Measurements from ENCODE around the gene DNAJC18. TPM values are rescaled to one million over a fixed set of nuclear protein-coding genes. Genes with fewer than 3 reads are reported as not detected.
A peak's percentile ranks its signal among the peaks of the same experiment; 100 is the strongest.

The DNAJC18 gene
- total and polyA plus RNA-seq, 12 donors, result 3.4 to 21.1 (median 13.7) TPM

DNA sequence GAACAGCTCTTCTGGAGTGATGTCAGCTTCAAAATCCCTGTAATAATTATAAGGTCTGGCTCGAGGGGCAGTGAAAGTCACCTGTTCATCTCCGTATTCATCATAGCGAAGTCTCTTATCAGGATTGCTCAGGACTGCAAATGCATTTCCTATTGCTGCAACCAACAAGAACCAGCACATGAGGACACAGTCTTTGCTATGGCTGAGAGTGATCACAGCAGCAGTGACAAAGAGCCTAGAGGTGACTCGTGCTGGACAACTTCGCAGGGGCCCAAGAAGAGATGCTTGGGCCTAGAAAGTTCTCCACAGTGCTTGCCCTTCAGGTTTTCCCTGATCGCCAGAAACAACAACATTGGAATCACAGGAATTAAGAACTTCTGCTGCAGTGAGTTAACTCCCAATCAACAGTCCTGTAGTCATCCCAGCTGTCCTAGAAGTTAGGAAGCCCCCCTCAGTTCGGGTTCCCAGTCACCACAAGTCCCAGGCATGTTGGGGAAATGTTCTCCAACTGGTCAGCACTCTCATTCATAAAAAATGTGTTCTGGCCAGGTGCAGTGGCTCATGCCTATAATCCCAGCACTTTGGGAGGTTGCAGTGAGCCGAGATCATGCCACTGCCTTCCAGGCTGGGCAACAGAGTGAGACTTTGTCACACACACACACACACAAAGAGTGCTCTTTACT, 13.0 kb downstream of the DNAJC18 start:
- Histone ChIP-seq H3K36me3 (peaks cover 0 to 98% (median 28%) of the 10 kb centered on the region in 9 donors), H3K4me3 (no peak overlapping the region), H3K27me3 (no peaks in the 10 kb centered on the region), H3K27ac (no peak overlapping the region), H3K4me1 (peaks cover 0 to 3% (median 0%) of the 10 kb centered on the region in 9 donors), H3K9me3 (no peaks in the 10 kb centered on the region)
- TF ChIP-seq, protein P1, sequence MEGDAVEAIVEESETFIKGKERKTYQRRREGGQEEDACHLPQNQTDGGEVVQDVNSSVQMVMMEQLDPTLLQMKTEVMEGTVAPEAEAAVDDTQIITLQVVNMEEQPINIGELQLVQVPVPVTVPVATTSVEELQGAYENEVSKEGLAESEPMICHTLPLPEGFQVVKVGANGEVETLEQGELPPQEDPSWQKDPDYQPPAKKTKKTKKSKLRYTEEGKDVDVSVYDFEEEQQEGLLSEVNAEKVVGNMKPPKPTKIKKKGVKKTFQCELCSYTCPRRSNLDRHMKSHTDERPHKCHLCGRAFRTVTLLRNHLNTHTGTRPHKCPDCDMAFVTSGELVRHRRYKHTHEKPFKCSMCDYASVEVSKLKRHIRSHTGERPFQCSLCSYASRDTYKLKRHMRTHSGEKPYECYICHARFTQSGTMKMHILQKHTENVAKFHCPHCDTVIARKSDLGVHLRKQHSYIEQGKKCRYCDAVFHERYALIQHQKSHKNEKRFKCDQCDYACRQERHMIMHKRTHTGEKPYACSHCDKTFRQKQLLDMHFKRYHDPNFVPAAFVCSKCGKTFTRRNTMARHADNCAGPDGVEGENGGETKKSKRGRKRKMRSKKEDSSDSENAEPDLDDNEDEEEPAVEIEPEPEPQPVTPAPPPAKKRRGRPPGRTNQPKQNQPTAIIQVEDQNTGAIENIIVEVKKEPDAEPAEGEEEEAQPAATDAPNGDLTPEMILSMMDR (IDR thresholded peaks at IDR 0.05), result no peak
- WGBS, 2 donors, result 69 to 82% methylated on average over 8 of the region's 8 CpGs
- DNase-seq, result no peak
- intact Hi-C loops (cut with DNase I), result loop anchor here in 7 of 10 donors (1.0 to 10.0 kb wide), 5 partner anchors 82 to 338 kb away; no protein-coding TSS in a partner anchor
- ATAC-seq, result no peak

GRCh38 chr5:139425497-139425896, 13.8 kb downstream of the DNAJC18 start:
- intact Hi-C loops (cut with DNase I), result loop anchor here in 7 of 10 donors (2.0 to 10.0 kb wide), 5 partner anchors 87 to 339 kb away; no protein-coding TSS in a partner anchor
- ATAC-seq (no peak), DNase-seq (no peak)
- 92 to 93% methylated on average over 5 of the region's 5 CpGs for WGBS, 2 donors
- no peaks in the 10 kb centered on the region for H3K9me3 ChIP-seq
- peaks cover 0 to 98% (median 34%) of the 10 kb centered on the region in 9 donors for H3K36me3 ChIP-seq
- H3K27me3 ChIP-seq, result no peaks in the 10 kb centered on the region
- no peak overlapping the region for H3K4me3 ChIP-seq
- peaks cover 0 to 3% (median 0%) of the 10 kb centered on the region in 9 donors for H3K4me1 ChIP-seq
- H3K27ac ChIP-seq, result no peak overlapping the region
- TF ChIP-seq, protein P1 (IDR thresholded peaks at IDR 0.05), result no peak

DNA sequence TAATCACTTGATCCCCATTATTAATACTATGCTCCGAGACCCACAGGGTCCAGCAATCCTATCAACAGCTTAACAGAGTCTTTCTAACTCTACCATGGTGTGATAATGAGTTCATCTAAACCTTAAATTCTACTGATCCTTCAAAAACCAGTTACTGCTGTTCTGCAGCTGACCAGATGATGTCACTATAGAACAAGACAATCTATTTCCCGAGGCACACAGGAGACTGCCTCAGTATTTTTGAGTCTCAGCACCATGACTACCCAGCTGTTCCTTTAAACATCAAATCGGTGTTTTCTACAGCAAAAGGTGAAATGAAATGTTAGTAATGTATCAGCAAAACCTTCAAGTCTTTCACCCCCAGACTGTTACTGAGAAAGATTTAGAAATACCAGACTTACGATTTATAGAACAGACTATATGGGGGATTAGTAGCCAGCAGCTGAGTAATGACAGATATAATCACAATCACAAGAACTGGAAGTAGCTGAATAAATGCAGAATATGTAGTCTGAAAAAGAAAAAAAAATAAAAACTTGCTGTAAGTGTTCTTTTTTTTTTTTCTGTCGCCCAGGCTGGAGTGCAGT, 16.9 kb downstream of the DNAJC18 start:
- Histone ChIP-seq H3K27ac (peak overlapping the region in 1 of 10 donors; percentile 12), H3K36me3 (peaks cover 0 to 97% (median 21%) of the 10 kb centered on the region in 9 donors), H3K9me3 (no peaks in the 10 kb centered on the region), H3K4me3 (no peak overlapping the region), H3K27me3 (no peaks in the 10 kb centered on the region), H3K4me1 (peaks cover 16 to 33% (median 27%) of the 10 kb centered on the region in 9 donors)
- DNase-seq (peak in 1 of 2 donors; percentile 61), ATAC-seq (peak in 4 of 8 donors; percentile 17 to 55 (median 33))
- TF ChIP-seq, protein P1 (IDR thresholded peaks at IDR 0.05), result peak; percentile 49 to 95 (median 85)
- WGBS, 2 donors, result 41 to 46% methylated on average over 5 of the region's 5 CpGs
- intact Hi-C loops (cut with DNase I), result loop anchor here (1.0 to 10.0 kb wide), 10 partner anchors 90 to 342 kb away; no protein-coding TSS in a partner anchor
